WTC11 (cell line): ENCODE results near the gene GRAP2. TPM values are rescaled to one million over a fixed set of nuclear protein-coding genes. Genes with fewer than 3 reads are reported as not detected.

ENCODE experiments used
- ATAC-seq: fragments of 200-7000 bp; cut with Tn5 transposase; 2 replicates; pipeline ENCODE4 v1.10.0; 2021; ENCODE audit warnings: mild to moderate bottlenecking, moderate library complexity
- CTCF ChIA-PET: fragments of 300-600 bp; sonication (Branson Sonifier 250); formaldehyde crosslinking; loops from one replicate; lab custom pipeline; 2021; ENCODE audit warnings: antibody characterized with exemption; lab: Charles Lee
- POLR2A ChIA-PET: fragments of 350-600 bp; sonication (Branson Sonifier 250); formaldehyde crosslinking; loops from one replicate; lab custom pipeline; 2021; ENCODE audit warnings: antibody characterized with exemption; lab: Charles Lee
- DNase-seq: peaks from one replicate; pipeline ENCODE4 v3.0.0; 2021; ENCODE audit warnings: low spot score
- H3K27ac Mint-ChIP-seq: 2 replicates; pipeline ENCODE4 v1.8.0; 2021; ENCODE audit warnings: mixed read lengths
- H3K27me3 Mint-ChIP-seq: 2 replicates; pipeline ENCODE4 v1.8.0; 2021; ENCODE audit warnings: low read depth, mild to moderate bottlenecking, moderate library complexity, mixed read lengths
- H3K36me3 Mint-ChIP-seq: 2 replicates; pipeline ENCODE4 v1.8.0; 2021; ENCODE audit warnings: mixed read lengths
- H3K4me1 Mint-ChIP-seq: 2 replicates; pipeline ENCODE4 v1.8.0; 2022; ENCODE audit warnings: mixed read lengths
- H3K4me3 Mint-ChIP-seq: 2 replicates; pipeline ENCODE4 v1.8.0; 2021; ENCODE audit warnings: mild to moderate bottlenecking, moderate library complexity, mixed read lengths
- H3K9me3 Mint-ChIP-seq: 2 replicates; pipeline ENCODE4 v1.8.0; 2021; ENCODE audit warnings: mixed read lengths
- CBFB ChIP-seq: sonication (generic); formaldehyde crosslinking; IDR thresholded peaks from 2 replicates; pipeline ENCODE4 v1.8.1; 2022; ENCODE audit warnings: mild to moderate bottlenecking, low read depth, missing genetic modification reagents
- CREM ChIP-seq: sonication (generic); formaldehyde crosslinking; IDR thresholded peaks from 2 replicates; pipeline ENCODE4 v1.8.1; 2022; ENCODE audit warnings: mild to moderate bottlenecking, missing genetic modification reagents, moderate library complexity
- FOXK1 ChIP-seq: sonication (generic); formaldehyde crosslinking; IDR thresholded peaks from 2 replicates; pipeline ENCODE4 v1.8.0; 2022; ENCODE audit warnings: mild to moderate bottlenecking, moderate library complexity, missing genetic modification reagents
- MLX ChIP-seq: sonication (generic); formaldehyde crosslinking; IDR thresholded peaks from 2 replicates; pipeline ENCODE4 v1.8.1; 2023; ENCODE audit warnings: mild to moderate bottlenecking, missing genetic modification reagents, moderate library complexity
- MXD4 ChIP-seq: fragments of 250-450 bp; sonication (Bioruptor Pico); IDR thresholded peaks from 2 replicates; pipeline ENCODE4 v1.8.0; 2021; ENCODE audit warnings: mild to moderate bottlenecking, moderate library complexity, borderline replicate concordance
- NR1H2 ChIP-seq: sonication (generic); formaldehyde crosslinking; IDR thresholded peaks from 2 replicates; pipeline ENCODE4 v1.9.0; 2021; ENCODE audit warnings: mild to moderate bottlenecking, moderate library complexity, missing genetic modification reagents
- OVOL2 ChIP-seq: fragments of 250-450 bp; sonication (Bioruptor Pico); IDR thresholded peaks from 2 replicates; pipeline ENCODE4 v1.9.0; 2021; ENCODE audit warnings: mild to moderate bottlenecking, borderline replicate concordance
- PREB ChIP-seq: sonication (generic); formaldehyde crosslinking; IDR thresholded peaks from 2 replicates; pipeline ENCODE4 v1.8.1; 2022; ENCODE audit warnings: mild to moderate bottlenecking, missing genetic modification reagents, moderate library complexity, borderline replicate concordance
- RORB ChIP-seq: fragments of 250-450 bp; sonication (Bioruptor Pico); IDR thresholded peaks from 2 replicates; pipeline ENCODE4 v1.9.0; 2021; ENCODE audit warnings: mild to moderate bottlenecking
- SOX15 ChIP-seq: fragments of 250-450 bp; sonication (Bioruptor Pico); IDR thresholded peaks from 2 replicates; pipeline ENCODE4 v1.9.0; 2021; ENCODE audit warnings: mild to moderate bottlenecking
- TCF7 ChIP-seq: sonication (generic); formaldehyde crosslinking; IDR thresholded peaks from 2 replicates; pipeline ENCODE4 v1.8.0; 2022; ENCODE audit warnings: mild to moderate bottlenecking, low read depth, missing genetic modification reagents, moderate library complexity
- TEAD1 ChIP-seq: sonication (generic); formaldehyde crosslinking; IDR thresholded peaks from 2 replicates; pipeline ENCODE4 v1.8.0; 2022; ENCODE audit warnings: mild to moderate bottlenecking, missing genetic modification reagents
- TP53 ChIP-seq: sonication (generic); formaldehyde crosslinking; IDR thresholded peaks from 2 replicates; pipeline ENCODE4 v1.8.1; 2023; ENCODE audit warnings: mild to moderate bottlenecking, missing genetic modification reagents
- ZNF138 ChIP-seq: sonication (generic); formaldehyde crosslinking; conservative IDR thresholded peaks from 2 replicates; pipeline ENCODE4 v1.8.1; 2022; ENCODE audit warnings: mild to moderate bottlenecking, moderate library complexity, missing genetic modification reagents
- ZNF281 ChIP-seq: sonication (generic); formaldehyde crosslinking; IDR thresholded peaks from 2 replicates; pipeline ENCODE4 v1.8.0; 2023; ENCODE audit warnings: mild to moderate bottlenecking, missing genetic modification reagents
- ZNF396 ChIP-seq: fragments of 250-450 bp; sonication (Bioruptor Pico); IDR thresholded peaks from 2 replicates; pipeline ENCODE4 v1.8.0; 2021; ENCODE audit warnings: mild to moderate bottlenecking, moderate library complexity, borderline replicate concordance
- ZNF416 ChIP-seq: fragments of 250-450 bp; sonication (Bioruptor Pico); IDR thresholded peaks from 2 replicates; pipeline ENCODE4 v1.9.0; 2021; ENCODE audit warnings: mild to moderate bottlenecking, inconsistent platforms
- ZNF423 ChIP-seq: fragments of 250-450 bp; sonication (Bioruptor Pico); IDR thresholded peaks from 2 replicates; pipeline ENCODE4 v2.1.2; 2022; ENCODE audit warnings: mild to moderate bottlenecking, moderate library complexity
- ZNF671 ChIP-seq: fragments of 250-450 bp; sonication (Bioruptor Pico); IDR thresholded peaks from 2 replicates; pipeline ENCODE4 v1.8.0; 2021; ENCODE audit warnings: mild to moderate bottlenecking
- total RNA-seq: library from RNA; stranded (reverse); gene quantifications from 3 replicates; pipeline ENCODE4 v1.2.3, GENCODE V29; 2021
- TF ChIP-seq, protein P1 (sequence below): fragments of 250-450 bp; sonication (Bioruptor Pico); IDR thresholded peaks from 2 replicates; pipeline ENCODE4 v1.9.0; 2021; ENCODE audit warnings: mild to moderate bottlenecking
- TF ChIP-seq, protein P2 (sequence below): sonication (generic); formaldehyde crosslinking; IDR thresholded peaks from 2 replicates; pipeline ENCODE4 v1.8.1; 2023; ENCODE audit warnings: mild to moderate bottlenecking, moderate library complexity, missing genetic modification reagents
- TF ChIP-seq, protein P3 (sequence below): sonication (generic); formaldehyde crosslinking; conservative IDR thresholded peaks from 2 replicates; pipeline ENCODE4 v1.8.1; 2023; ENCODE audit warnings: mild to moderate bottlenecking, low read depth, missing genetic modification reagents, moderate library complexity

The GRAP2 gene
- total RNA-seq, 1 experiment from 2014 or later, result 0.33 TPM

- TF ChIP-seq TP53 (CRISPR knock-in tag), result no peak
- TF ChIP-seq, all 79 proteins: peak for 0
Observed at GRCh38 chr22:39955675-39956074, 54.8 kb downstream of the GRAP2 start (continued).

DNA sequence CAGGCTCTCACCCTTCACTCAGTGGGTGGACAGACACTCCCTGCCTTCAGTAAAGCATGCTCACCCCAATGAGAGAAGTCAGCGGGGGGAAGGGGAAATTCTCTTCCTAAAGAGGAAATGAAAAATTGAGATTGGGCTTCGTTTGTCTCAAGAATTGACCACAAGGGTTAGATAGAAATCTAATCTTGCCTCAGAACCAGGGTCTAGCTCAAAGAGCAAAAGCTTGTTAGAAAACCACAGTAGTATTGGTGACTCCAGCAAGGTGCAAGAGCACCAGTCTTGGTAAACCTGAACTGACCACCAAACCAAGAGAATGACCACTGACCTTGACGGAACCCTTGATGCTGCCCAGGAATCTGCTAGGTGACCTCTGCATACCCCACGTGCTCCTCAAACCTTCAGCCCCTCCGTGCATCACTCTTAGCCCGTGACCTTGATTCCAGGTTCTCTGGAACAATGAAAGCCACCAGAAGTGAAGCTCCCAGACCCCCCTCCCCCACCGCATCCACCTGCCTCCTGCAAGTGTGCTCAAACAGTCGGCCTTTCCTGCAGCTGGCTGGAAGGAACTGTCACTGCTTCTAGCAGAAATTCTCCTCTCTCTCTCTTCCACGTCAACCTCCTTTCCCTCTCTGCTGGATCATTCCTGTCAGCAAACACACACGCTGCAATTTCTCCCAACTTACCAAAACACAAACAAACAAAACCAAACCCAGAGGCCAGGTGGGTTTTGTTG lies 56.2 kb downstream of the GRAP2 start:
- peaks cover 11% of the 10 kb centered on the region for H3K27me3 Mint-ChIP-seq
- POLR2A ChIA-PET, result no interaction called here
- no peak overlapping the region for H3K4me3 Mint-ChIP-seq
- DNase-seq (no peak), ATAC-seq (no peak)
- no peaks in the 10 kb centered on the region for H3K36me3 Mint-ChIP-seq
- H3K27ac Mint-ChIP-seq, result no peak overlapping the region
- peaks cover 47% of the 10 kb centered on the region for H3K4me1 Mint-ChIP-seq
- CTCF ChIA-PET, result interaction anchor here (1.0 to 2.9 kb wide), 2 partner anchors 12 to 67 kb away, joined by 3 to 12 read pairs; no protein-coding TSS in a partner anchor
- TF ChIP-seq OVOL2 (no peak), NR1H2 (no peak), ZNF423 (CRISPR knock-in tag) (no peak), PREB (no peak), TCF7 (CRISPR knock-in tag) (no peak), MXD4 (CRISPR knock-in tag) (no peak), ZNF396 (CRISPR knock-in tag) (no peak), ZNF671 (no peak), SOX15 (CRISPR knock-in tag) (no peak), TEAD1 (CRISPR knock-in tag) (no peak)
- TF ChIP-seq, protein P1, sequence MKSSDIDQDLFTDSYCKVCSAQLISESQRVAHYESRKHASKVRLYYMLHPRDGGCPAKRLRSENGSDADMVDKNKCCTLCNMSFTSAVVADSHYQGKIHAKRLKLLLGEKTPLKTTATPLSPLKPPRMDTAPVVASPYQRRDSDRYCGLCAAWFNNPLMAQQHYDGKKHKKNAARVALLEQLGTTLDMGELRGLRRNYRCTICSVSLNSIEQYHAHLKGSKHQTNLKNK (CRISPR knock-in tag), result no peak
- H3K9me3 Mint-ChIP-seq, result peaks cover 5% of the 10 kb centered on the region; the same call in 1 of the 2 replicates

- Mint-ChIP-seq H3K4me1 (peaks cover 47% of the 10 kb centered on the region), H3K27ac (no peak overlapping the region; the same call in 1 of the 2 replicates), H3K36me3 (no peaks in the 10 kb centered on the region), H3K27me3 (peaks cover 11% of the 10 kb centered on the region), H3K4me3 (no peak overlapping the region), H3K9me3 (peaks cover 5% of the 10 kb centered on the region; the same call in 1 of the 2 replicates)
- TF ChIP-seq OVOL2 (no peak), ZNF416 (CRISPR knock-in tag) (no peak), CREM (CRISPR knock-in tag) (no peak), FOXK1 (CRISPR knock-in tag) (no peak), CBFB (no peak), MLX (CRISPR knock-in tag) (no peak), RORB (no peak), ZNF138 (CRISPR knock-in tag) (no peak), MXD4 (CRISPR knock-in tag) (no peak), ZNF281 (CRISPR knock-in tag) (no peak)
- TF ChIP-seq, protein P2, sequence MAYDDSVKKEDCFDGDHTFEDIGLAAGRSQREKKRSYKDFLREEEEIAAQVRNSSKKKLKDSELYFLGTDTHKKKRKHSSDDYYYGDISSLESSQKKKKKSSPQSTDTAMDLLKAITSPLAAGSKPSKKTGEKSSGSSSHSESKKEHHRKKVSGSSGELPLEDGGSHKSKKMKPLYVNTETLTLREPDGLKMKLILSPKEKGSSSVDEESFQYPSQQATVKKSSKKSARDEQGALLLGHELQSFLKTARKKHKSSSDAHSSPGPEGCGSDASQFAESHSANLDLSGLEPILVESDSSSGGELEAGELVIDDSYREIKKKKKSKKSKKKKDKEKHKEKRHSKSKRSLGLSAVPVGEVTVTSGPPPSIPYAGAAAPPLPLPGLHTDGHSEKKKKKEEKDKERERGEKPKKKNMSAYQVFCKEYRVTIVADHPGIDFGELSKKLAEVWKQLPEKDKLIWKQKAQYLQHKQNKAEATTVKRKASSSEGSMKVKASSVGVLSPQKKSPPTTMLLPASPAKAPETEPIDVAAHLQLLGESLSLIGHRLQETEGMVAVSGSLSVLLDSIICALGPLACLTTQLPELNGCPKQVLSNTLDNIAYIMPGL (CRISPR knock-in tag), result no peak
- TF ChIP-seq, protein P3, sequence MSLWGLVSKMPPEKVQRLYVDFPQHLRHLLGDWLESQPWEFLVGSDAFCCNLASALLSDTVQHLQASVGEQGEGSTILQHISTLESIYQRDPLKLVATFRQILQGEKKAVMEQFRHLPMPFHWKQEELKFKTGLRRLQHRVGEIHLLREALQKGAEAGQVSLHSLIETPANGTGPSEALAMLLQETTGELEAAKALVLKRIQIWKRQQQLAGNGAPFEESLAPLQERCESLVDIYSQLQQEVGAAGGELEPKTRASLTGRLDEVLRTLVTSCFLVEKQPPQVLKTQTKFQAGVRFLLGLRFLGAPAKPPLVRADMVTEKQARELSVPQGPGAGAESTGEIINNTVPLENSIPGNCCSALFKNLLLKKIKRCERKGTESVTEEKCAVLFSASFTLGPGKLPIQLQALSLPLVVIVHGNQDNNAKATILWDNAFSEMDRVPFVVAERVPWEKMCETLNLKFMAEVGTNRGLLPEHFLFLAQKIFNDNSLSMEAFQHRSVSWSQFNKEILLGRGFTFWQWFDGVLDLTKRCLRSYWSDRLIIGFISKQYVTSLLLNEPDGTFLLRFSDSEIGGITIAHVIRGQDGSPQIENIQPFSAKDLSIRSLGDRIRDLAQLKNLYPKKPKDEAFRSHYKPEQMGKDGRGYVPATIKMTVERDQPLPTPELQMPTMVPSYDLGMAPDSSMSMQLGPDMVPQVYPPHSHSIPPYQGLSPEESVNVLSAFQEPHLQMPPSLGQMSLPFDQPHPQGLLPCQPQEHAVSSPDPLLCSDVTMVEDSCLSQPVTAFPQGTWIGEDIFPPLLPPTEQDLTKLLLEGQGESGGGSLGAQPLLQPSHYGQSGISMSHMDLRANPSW (CRISPR knock-in tag), result no peak
- ChIA-PET CTCF (interaction anchor here (2.9 kb wide), 1 partner anchor 66 kb away, joined by 12 read pairs; no protein-coding TSS in a partner anchor), POLR2A (no interaction called here)
- DNase-seq, result no peak
- no peak for ATAC-seq
Observed at GRCh38 chr22:39958009-39958711, 57.3 kb downstream of the GRAP2 start.
